Calu3 (cell line): ENCODE results near the gene MLYCD. TPM values are rescaled to one million over a fixed set of nuclear protein-coding genes. Genes with fewer than 3 reads are reported as not detected.

ENCODE experiments used
- BruUV-seq: library from RNA; stranded (reverse); fragments of 400-500 nt; replicated peaks from 2 replicates; lab custom pipeline; 2021; lab: Mats Ljungman, UMichigan
- CTCF ChIA-PET: fragments of 300-600 bp; sonication (Branson Sonifier 250); formaldehyde crosslinking; loops from one replicate; lab custom pipeline; 2022; ENCODE audit warnings: antibody characterized with exemption; lab: Charles Lee
- DNase-seq: peaks from one replicate; pipeline ENCODE4 v3.0.0; 2022
- H3K27ac Mint-ChIP-seq: one replicate; pipeline ENCODE4 v1.8.0; 2022; ENCODE audit warnings: mixed read lengths; ENCODE audit not compliant: unreplicated experiment
- H3K27me3 Mint-ChIP-seq: one replicate; pipeline ENCODE4 v1.8.0; 2022; ENCODE audit warnings: mixed read lengths; ENCODE audit not compliant: unreplicated experiment
- H3K36me3 Mint-ChIP-seq: one replicate; pipeline ENCODE4 v1.8.0; 2022; ENCODE audit warnings: mild to moderate bottlenecking, moderate library complexity, mixed read lengths; ENCODE audit not compliant: insufficient read depth, unreplicated experiment
- H3K4me1 Mint-ChIP-seq: one replicate; pipeline ENCODE4 v1.8.0; 2022; ENCODE audit warnings: mild to moderate bottlenecking, low read depth, mixed read lengths; ENCODE audit not compliant: unreplicated experiment
- H3K4me3 Mint-ChIP-seq: one replicate; pipeline ENCODE4 v1.8.0; 2022; ENCODE audit warnings: mild to moderate bottlenecking, low read depth, moderate library complexity, mixed read lengths; ENCODE audit not compliant: unreplicated experiment
- H3K9me3 Mint-ChIP-seq: one replicate; pipeline ENCODE4 v1.8.0; 2022; ENCODE audit warnings: low read depth, mixed read lengths; ENCODE audit not compliant: unreplicated experiment
- intact Hi-C: fragments of 100-400 bp; cut with micrococcal nuclease; formaldehyde crosslinking; loops from one replicate; pipeline ENCODE4 v1.10.0; 2022; ENCODE audit not compliant: unreplicated experiment
- total RNA-seq: library from RNA; stranded (reverse); gene quantifications from 2 replicates; pipeline ENCODE4 v1.2.3, GENCODE V29; 2022
- TF ChIP-seq, protein P1 (sequence below): fragments of 200-600 bp; IDR thresholded peaks from one replicate; pipeline ENCODE4 v1.8.0; 2022; ENCODE audit warnings: antibody characterized with exemption; ENCODE audit not compliant: unreplicated experiment

Gene MLYCD
- total RNA-seq, 1 experiment from 2014 or later, result 10.3 TPM

- BruUV-seq, result no TSS peak
- Mint-ChIP-seq H3K36me3 (peaks cover 19% of the 10 kb centered on the region), H3K27ac (no peak overlapping the region), H3K27me3 (peaks cover 13% of the 10 kb centered on the region), H3K4me3 (no peak overlapping the region), H3K9me3 (peaks cover 6% of the 10 kb centered on the region), H3K4me1 (peaks cover 6% of the 10 kb centered on the region)
- DNase-seq, result no peak
- TF ChIP-seq, protein P1, sequence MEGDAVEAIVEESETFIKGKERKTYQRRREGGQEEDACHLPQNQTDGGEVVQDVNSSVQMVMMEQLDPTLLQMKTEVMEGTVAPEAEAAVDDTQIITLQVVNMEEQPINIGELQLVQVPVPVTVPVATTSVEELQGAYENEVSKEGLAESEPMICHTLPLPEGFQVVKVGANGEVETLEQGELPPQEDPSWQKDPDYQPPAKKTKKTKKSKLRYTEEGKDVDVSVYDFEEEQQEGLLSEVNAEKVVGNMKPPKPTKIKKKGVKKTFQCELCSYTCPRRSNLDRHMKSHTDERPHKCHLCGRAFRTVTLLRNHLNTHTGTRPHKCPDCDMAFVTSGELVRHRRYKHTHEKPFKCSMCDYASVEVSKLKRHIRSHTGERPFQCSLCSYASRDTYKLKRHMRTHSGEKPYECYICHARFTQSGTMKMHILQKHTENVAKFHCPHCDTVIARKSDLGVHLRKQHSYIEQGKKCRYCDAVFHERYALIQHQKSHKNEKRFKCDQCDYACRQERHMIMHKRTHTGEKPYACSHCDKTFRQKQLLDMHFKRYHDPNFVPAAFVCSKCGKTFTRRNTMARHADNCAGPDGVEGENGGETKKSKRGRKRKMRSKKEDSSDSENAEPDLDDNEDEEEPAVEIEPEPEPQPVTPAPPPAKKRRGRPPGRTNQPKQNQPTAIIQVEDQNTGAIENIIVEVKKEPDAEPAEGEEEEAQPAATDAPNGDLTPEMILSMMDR, result no peak
- CTCF ChIA-PET, result no interaction called here
- intact Hi-C loops, result no loop called here
Observed at GRCh38 chr16:83895243-83895642, 3.7 kb upstream of the MLYCD start.

GRCh38 chr16:83895942-83896341, 3.0 kb upstream of the MLYCD start:
- no TSS peak for BruUV-seq
- peaks cover 23% of the 10 kb centered on the region for H3K36me3 Mint-ChIP-seq
- H3K27ac Mint-ChIP-seq, result no peak overlapping the region
- peaks cover 13% of the 10 kb centered on the region for H3K27me3 Mint-ChIP-seq
- peaks cover 7% of the 10 kb centered on the region for H3K4me1 Mint-ChIP-seq
- CTCF ChIA-PET, result no interaction called here
- DNase-seq, result no peak
- intact Hi-C loops, result no loop called here
- peaks cover 6% of the 10 kb centered on the region for H3K9me3 Mint-ChIP-seq
- TF ChIP-seq, protein P1, result no peak
- H3K4me3 Mint-ChIP-seq, result no peak overlapping the region

GRCh38 chr16:83899272-83899897, 470 bp downstream of the MLYCD start:
- Mint-ChIP-seq H3K9me3 (peaks cover 3% of the 10 kb centered on the region), H3K27ac (peak overlapping the region; percentile 74), H3K4me1 (peaks cover 7% of the 10 kb centered on the region), H3K27me3 (peaks cover 13% of the 10 kb centered on the region), H3K36me3 (peaks cover 18% of the 10 kb centered on the region), H3K4me3 (peak overlapping the region; percentile 81)
- BruUV-seq, result no TSS peak
- intact Hi-C loops, result no loop called here
- peak; percentile 50 for DNase-seq
- CTCF ChIA-PET, result no interaction called here
- TF ChIP-seq, protein P1, result no peak

- intact Hi-C loops, result no loop called here
- CTCF ChIA-PET, result no interaction called here
Observed at GRCh38 chr16:83899978-83900377, 1.1 kb downstream of the MLYCD start.

More at GRCh38 chr16:83899978-83900377, 1.1 kb downstream of the MLYCD start:
- TF ChIP-seq, protein P1, result no peak
- Mint-ChIP-seq H3K36me3 (peaks cover 18% of the 10 kb centered on the region), H3K27ac (peak overlapping the region; percentile 74), H3K4me3 (peak overlapping the region; percentile 81), H3K27me3 (peaks cover 13% of the 10 kb centered on the region), H3K4me1 (peaks cover 7% of the 10 kb centered on the region), H3K9me3 (peaks cover 3% of the 10 kb centered on the region)
- DNase-seq, result no peak
- no TSS peak for BruUV-seq
